ENCODE data around the gene SGCA.

DNA sequence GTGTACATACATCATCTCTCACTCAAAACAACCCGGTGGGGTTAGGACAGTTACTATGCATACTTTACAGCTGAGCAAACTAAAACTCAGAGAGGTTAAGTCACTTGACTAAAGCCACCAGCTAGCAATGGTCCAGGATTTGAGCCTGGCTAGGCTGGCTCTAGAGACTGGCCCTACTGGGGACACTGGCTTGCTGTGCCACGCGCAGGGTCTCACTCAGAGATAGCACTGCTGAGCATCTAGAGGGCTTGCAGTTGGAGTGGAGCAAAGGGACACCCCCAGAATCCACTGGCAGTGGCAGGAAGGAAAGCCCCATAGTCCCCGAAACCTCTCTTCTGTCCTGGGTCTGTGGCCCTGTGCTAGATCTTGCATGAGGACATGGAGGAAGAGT, 47.0 kb upstream of the SGCA start:
- TF ChIP-seq POLR2A (IDR thresholded peaks at IDR 0.05; ENCODE audit: low read depth, low read length): no peak
- no peak for TF ChIP-seq TAF1 (IDR thresholded peaks at IDR 0.05; ENCODE audit: low read depth, low read length)
- TF ChIP-seq POLR2AphosphoS5 (IDR thresholded peaks at IDR 0.05; ENCODE audit: low read depth, low read length): no peak
- TF ChIP-seq SPI1 (IDR thresholded peaks at IDR 0.05; ENCODE audit: low read depth, low read length): no peak
- no peak for TF ChIP-seq PAX5 (IDR thresholded peaks at IDR 0.05; ENCODE audit: insufficient read depth, low read length, severe bottlenecking)
- no peak for TF ChIP-seq POU2F2 (IDR thresholded peaks at IDR 0.05; ENCODE audit: low read depth, low read length)
